H1 (cell line): ENCODE measurements around the gene ENTR1. TPM values are rescaled to one million over a fixed set of nuclear protein-coding genes. Genes with fewer than 3 reads are reported as not detected.

Experiments used
- CTBP2 ChIP-seq: IDR thresholded peaks from 2 replicates; pipeline ENCODE4 v1.7.0; 2011; ENCODE audit warnings: borderline replicate concordance, mild to moderate bottlenecking, moderate library complexity, mixed read lengths, low read length; ENCODE audit not compliant: insufficient read depth, insufficient read length
- EGR1 ChIP-seq: IDR thresholded peaks from 2 replicates; pipeline ENCODE4 v1.6.1; 2011; ENCODE audit warnings: low read depth, low read length, borderline replicate concordance
- EZH2 ChIP-seq: fragments of 200-600 bp; sonication (generic); IDR thresholded peaks from 2 replicates; pipeline ENCODE4 v1.7.1; 2012; ENCODE audit warnings: low read depth, mild to moderate bottlenecking, moderate library complexity, low read length, inconsistent platforms; ENCODE audit not compliant: severe bottlenecking
- HDAC2 ChIP-seq, 2 experiments: fragments of 300-600 bp in 1 of 2; sonication (generic) in 1 of 2; IDR thresholded peaks; 2 replicates each; pipeline ENCODE4 v1.6.1; 2011 to 2012; ENCODE audit warnings: low read depth in 2 of 2, low read length in 2 of 2, mild to moderate bottlenecking in 2 of 2, moderate library complexity in 2 of 2, borderline replicate concordance in 1 of 2, inconsistent platforms in 1 of 2
- KDM5A ChIP-seq: fragments of 200-600 bp; IDR thresholded peaks from 2 replicates; pipeline ENCODE4 v1.7.1; 2012; ENCODE audit warnings: mild to moderate bottlenecking, low read length, inconsistent platforms, mixed read lengths
- RBBP5 ChIP-seq: IDR thresholded peaks from 2 replicates; pipeline ENCODE4 v1.7.1; 2012; ENCODE audit warnings: low read depth, mild to moderate bottlenecking, inconsistent platforms, low read length, moderate library complexity, borderline replicate concordance
- RFX5 ChIP-seq: IDR thresholded peaks from 2 replicates; pipeline ENCODE4 v1.6.1; 2011; ENCODE audit warnings: low read depth, low read length, improper control_type of control experiment, borderline replicate concordance
- RXRA ChIP-seq: IDR thresholded peaks from 2 replicates; pipeline ENCODE4 v1.6.1; 2011; ENCODE audit warnings: low read depth, mild to moderate bottlenecking, low read length, moderate library complexity; ENCODE audit not compliant: insufficient read depth
- YY1 ChIP-seq: IDR thresholded peaks from 2 replicates; pipeline ENCODE4 v1.6.1; 2011; ENCODE audit warnings: low read depth, mild to moderate bottlenecking, low read length
- polyA plus RNA-seq, 7 experiments: library from polyadenylated mRNA; depleted of rRNA in 3 of 7; stranded (reverse) in 5 of 7; unstranded in 2 of 7; fragments of >200 nt in 5 of 7; fragments of 200-250 nt in 2 of 7; gene quantifications; 1 replicate in 5 of 7; 2 replicates in 1 of 7; 4 replicates in 1 of 7; pipeline versions ENCODE4 v1.2.1 to v1.2.3, GENCODE V29; 2011 to 2013; ENCODE audit warnings: missing spikeins in 2 of 7, mixed read lengths in 2 of 7
- total RNA-seq: library from RNA; stranded (reverse); fragmentation: NEBNext Ultra II Directional; extraction: Animal tissue kit (Norgen Biotek cat#: 25700); gene quantifications from 2 replicates; pipeline ENCODE4 v1.2.1, GENCODE V29; 2021

Gene ENTR1
- total and polyA plus RNA-seq, 2 of the 8 experiments (the other 6 are each of a cell fraction or from before 2014, with no cell fraction given): 65.2 to 102 TPM

GRCh38 chr9:136392538-136393449 is 17.6 kb downstream of the ENTR1 start (continued):
- TF ChIP-seq YY1: no peak
- TF ChIP-seq KDM5A: no peak
- TF ChIP-seq HDAC2 (IDR thresholded peaks at IDR 0.05; ENCODE audit: borderline replicate concordance in 1 of 2, low read depth in 2 of 2, low read length in 2 of 2): no peak
- TF ChIP-seq EZH2: no peak
- TF ChIP-seq EGR1: no peak
- no peak for TF ChIP-seq CTBP2
- no peak for TF ChIP-seq RXRA
- no peak for TF ChIP-seq RBBP5
- TF ChIP-seq RFX5: no peak
